GM12892 (cell line): ENCODE measurements around the gene TMEM213.

Experiments used
- POLR2A ChIP-seq: IDR thresholded peaks from 2 replicates; pipeline ENCODE4 v1.6.1; 2011; ENCODE audit warnings: low read depth, low read length, control low read depth
- POLR2AphosphoS5 ChIP-seq: IDR thresholded peaks from 2 replicates; pipeline ENCODE4 v1.6.1; 2011; ENCODE audit warnings: low read depth, low read length, control low read depth

GRCh38 chr7:138814816-138815332, 17.1 kb downstream of the TMEM213 start:
- TF ChIP-seq POLR2AphosphoS5 (no peak), POLR2A (no peak)
